Thyroid gland (tissue), 4 donors: ENCODE measurements around the gene LOXHD1. TPM values are rescaled to one million over a fixed set of nuclear protein-coding genes. Genes with fewer than 3 reads are reported as not detected.

Source experiments
- DNase-seq, 2 donors: peaks; one replicate each; pipeline ENCODE4 v3.0.0-alpha.2; 2019
- H3K27ac ChIP-seq, 3 donors: fragments of 200-600 bp; sonication (generic); 1 replicate in 2 of 3; 2 replicates in 1 of 3; pipeline ENCODE4 v1.5.1; 2016 to 2019; ENCODE audit warnings: mild to moderate bottlenecking in 1 of 3, moderate library complexity in 1 of 3
- H3K27me3 ChIP-seq: fragments of 200-600 bp; sonication (generic); one replicate; pipeline ENCODE4 v1.5.1; 2019
- H3K36me3 ChIP-seq, 2 donors: fragments of 200-600 bp; sonication (generic); one replicate each; pipeline ENCODE4 v1.5.1; 2016 to 2019
- H3K4me1 ChIP-seq, 2 donors: fragments of 200-600 bp; sonication (generic); one replicate each; pipeline ENCODE4 v1.5.1; 2017 to 2019
- H3K4me3 ChIP-seq, 3 donors: fragments of 200-600 bp; sonication (generic); replicated peaks in 1 of 3; 1 replicate in 2 of 3; 2 replicates in 1 of 3; pipeline ENCODE4 v1.5.1; 2016; ENCODE audit warnings: mild to moderate bottlenecking in 1 of 3
- H3K9me3 ChIP-seq: fragments of 200-600 bp; sonication (generic); one replicate; pipeline ENCODE4 v1.5.1; 2017
- POLR2A ChIP-seq, 2 donors: fragments of 450-650 bp; IDR thresholded peaks; one replicate each; pipeline ENCODE4 v1.6.1; 2017; ENCODE audit warnings: antibody characterized with exemption in 2 of 2, mild to moderate bottlenecking in 2 of 2, moderate library complexity in 1 of 2
- WGBS, 2 donors: methylation state at CpG; one replicate each; pipeline ENCODE4 v1.1.5; 2017; 5-methylcytosine and 5-hydroxymethylcytosine counted together
- intact Hi-C: fragments of 100-400 bp; cut with DNase I; formaldehyde crosslinking; loops from one replicate; pipeline ENCODE4 v1.15.1; 2023
- total RNA-seq, 4 donors: library from RNA; depleted of rRNA; stranded (reverse); fragments of >200 nt; gene quantifications; one replicate each; pipeline ENCODE4 v1.2.3, GENCODE V29; 2016
- TF ChIP-seq, protein P1 (sequence below), 6 experiments: fragments of 200-600 bp in 3 of 6; fragments of 450-650 bp in 3 of 6; sonication (generic) in 3 of 6; IDR thresholded peaks; one replicate each; pipeline ENCODE4 v1.5.1; 2016 to 2019; ENCODE audit warnings: antibody characterized with exemption in 6 of 6, mild to moderate bottlenecking in 2 of 6, inconsistent platforms in 1 of 6, moderate library complexity in 1 of 6

The LOXHD1 gene
- total RNA-seq, 4 donors from 2014 or later = 0.11 to 0.83 (median 0.32) TPM

DNA sequence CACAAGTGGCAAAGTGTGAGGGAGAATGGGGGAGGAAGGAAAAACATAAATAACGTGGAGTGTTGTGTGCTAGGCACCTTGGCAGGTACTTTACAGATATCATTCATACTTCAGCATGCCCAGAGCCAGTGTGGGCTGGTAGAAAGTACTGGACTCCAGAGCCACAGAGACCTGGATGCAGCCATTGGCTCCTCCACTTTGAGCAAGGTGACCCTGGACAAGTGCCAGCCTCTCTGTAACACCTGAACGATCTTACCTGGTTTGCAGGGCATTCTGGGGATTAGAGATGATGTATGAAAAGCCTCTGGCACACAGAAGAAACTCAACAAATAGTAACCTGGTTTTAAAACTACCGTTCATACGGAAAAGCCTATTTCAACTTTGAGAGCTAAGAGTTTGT is 6.3 kb downstream of the LOXHD1 start:
- intact Hi-C loops = no loop called here
- TF ChIP-seq, protein P1, sequence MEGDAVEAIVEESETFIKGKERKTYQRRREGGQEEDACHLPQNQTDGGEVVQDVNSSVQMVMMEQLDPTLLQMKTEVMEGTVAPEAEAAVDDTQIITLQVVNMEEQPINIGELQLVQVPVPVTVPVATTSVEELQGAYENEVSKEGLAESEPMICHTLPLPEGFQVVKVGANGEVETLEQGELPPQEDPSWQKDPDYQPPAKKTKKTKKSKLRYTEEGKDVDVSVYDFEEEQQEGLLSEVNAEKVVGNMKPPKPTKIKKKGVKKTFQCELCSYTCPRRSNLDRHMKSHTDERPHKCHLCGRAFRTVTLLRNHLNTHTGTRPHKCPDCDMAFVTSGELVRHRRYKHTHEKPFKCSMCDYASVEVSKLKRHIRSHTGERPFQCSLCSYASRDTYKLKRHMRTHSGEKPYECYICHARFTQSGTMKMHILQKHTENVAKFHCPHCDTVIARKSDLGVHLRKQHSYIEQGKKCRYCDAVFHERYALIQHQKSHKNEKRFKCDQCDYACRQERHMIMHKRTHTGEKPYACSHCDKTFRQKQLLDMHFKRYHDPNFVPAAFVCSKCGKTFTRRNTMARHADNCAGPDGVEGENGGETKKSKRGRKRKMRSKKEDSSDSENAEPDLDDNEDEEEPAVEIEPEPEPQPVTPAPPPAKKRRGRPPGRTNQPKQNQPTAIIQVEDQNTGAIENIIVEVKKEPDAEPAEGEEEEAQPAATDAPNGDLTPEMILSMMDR (IDR thresholded peaks at IDR 0.05) = no peak
- no peak for TF ChIP-seq POLR2A (IDR thresholded peaks at IDR 0.05)

DNA sequence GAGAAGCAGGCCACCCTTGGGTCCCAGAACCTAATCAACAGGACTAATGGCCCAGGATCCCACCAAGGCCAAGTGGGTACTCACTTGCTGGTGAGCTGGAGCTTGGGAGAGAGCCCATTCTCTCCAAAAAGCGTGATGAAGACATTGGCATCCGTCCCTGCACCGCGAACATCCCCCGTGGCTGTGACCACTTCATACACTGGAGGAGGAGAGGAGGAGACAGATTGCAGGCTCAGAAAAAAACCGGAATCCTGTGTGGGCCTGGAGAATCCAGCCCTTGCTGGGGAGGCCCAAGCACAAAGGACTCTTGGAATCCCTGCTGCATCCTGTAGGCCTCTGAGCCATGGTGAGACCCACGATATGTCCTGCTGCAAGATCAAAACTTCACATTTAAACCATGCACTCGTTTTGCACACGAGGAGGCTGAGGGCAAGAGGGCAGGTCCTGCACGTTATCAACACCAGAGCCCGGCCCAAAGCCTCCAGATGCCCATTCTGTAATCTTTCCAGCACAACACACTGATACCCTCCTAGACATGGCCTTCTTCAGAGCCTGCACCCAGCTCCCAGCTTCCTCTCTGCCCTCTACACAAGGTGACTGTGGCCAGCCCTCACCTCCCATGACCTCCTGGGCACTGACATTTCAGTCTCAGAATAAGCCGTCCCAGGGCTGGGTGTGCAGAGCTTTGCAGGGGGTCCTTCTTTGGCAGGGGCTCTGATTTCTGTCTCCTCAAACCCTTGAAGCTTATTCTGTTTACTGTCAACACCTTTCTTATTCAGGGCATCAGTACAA is 7.8 kb downstream of the LOXHD1 start:
- H3K27me3 ChIP-seq = no peaks in the 10 kb centered on the region
- intact Hi-C loops = no loop called here
- WGBS, 2 donors = 64 to 82% methylated on average over 12 of the region's 12 CpGs
- DNase-seq = peak in 1 of 2 donors; percentile 13
- no peaks in the 10 kb centered on the region for H3K36me3 ChIP-seq
- peak overlapping the region in 1 of 3 donors; percentile 36 for H3K27ac ChIP-seq
- H3K4me1 ChIP-seq = peaks cover 0 to 5% of the 10 kb centered on the region in 2 donors
- TF ChIP-seq, protein P1 (IDR thresholded peaks at IDR 0.05) = no peak
- no peak for TF ChIP-seq POLR2A (IDR thresholded peaks at IDR 0.05)
- no peaks in the 10 kb centered on the region for H3K9me3 ChIP-seq
- H3K4me3 ChIP-seq = no peak overlapping the region

More for the DNA sequence above, 6.3 kb downstream of the LOXHD1 start:
- peaks cover 0 to 5% of the 10 kb centered on the region in 2 donors for H3K4me1 ChIP-seq
- DNase-seq = peak; percentile 58 to 97
- peak overlapping the region; percentile 7 to 60 (median 9) for H3K27ac ChIP-seq
- WGBS, 2 donors = 31 to 59% methylated on average over 4 of the region's 4 CpGs
- H3K27me3 ChIP-seq = no peaks in the 10 kb centered on the region
- no peak overlapping the region for H3K4me3 ChIP-seq
- H3K36me3 ChIP-seq = no peaks in the 10 kb centered on the region
- no peaks in the 10 kb centered on the region for H3K9me3 ChIP-seq

DNA sequence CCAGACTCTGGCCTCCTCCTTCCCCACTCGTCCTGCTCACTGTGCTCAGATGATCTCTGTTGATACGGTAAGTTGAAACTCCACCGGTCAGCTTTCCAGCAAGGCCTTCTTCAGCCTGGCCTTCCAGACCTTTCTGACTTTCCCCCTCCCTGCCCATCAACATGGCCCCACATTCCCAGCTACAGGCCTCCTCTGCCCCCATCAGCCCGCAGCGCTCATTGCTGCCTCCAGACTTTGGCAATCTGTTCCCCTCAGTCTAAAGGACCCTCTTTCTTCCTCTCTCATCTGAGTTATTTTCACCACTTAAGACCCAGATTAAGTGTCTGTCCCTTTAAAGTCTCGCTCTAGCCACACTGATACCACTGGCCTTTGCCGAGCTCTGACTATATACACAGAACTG is 10.6 kb downstream of the LOXHD1 start:
- Histone ChIP-seq H3K4me1 (peaks cover 0 to 5% of the 10 kb centered on the region in 2 donors), H3K9me3 (no peaks in the 10 kb centered on the region), H3K27ac (no peak overlapping the region), H3K4me3 (no peak overlapping the region), H3K27me3 (no peaks in the 10 kb centered on the region), H3K36me3 (no peaks in the 10 kb centered on the region)
- 83 to 85% methylated on average over 7 of the region's 7 CpGs for WGBS, 2 donors
- TF ChIP-seq, protein P1 (IDR thresholded peaks at IDR 0.05) = no peak
- TF ChIP-seq POLR2A (IDR thresholded peaks at IDR 0.05) = no peak
- DNase-seq = no peak
- intact Hi-C loops = no loop called here

DNA sequence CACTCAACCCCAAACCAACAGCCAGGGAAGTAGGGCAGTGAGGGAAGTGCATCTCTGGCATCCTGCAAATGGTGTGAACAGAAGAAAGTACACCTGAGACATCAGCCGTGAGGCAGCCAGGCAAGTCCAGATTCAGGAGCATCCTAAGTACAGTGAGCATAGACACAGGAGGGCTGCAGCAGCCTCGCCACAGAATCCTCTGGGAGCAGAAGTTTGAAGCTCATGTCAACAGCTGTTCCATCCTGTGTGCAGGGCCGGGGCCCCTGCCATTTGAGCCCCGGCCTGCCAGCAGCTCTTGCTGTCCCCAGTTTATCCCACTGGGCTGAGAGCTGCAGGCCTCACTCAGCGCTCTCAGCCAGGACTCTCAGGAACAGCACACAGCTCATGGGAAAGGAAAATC is 14.5 kb downstream of the LOXHD1 start:
- TF ChIP-seq, protein P1 (IDR thresholded peaks at IDR 0.05) = no peak
- TF ChIP-seq POLR2A (IDR thresholded peaks at IDR 0.05) = no peak
- WGBS, 2 donors = 62 to 70% methylated on average over 5 of the region's 5 CpGs
- intact Hi-C loops = no loop called here
- no peaks in the 10 kb centered on the region for H3K36me3 ChIP-seq
- H3K27me3 ChIP-seq = no peaks in the 10 kb centered on the region
- H3K4me1 ChIP-seq = no peaks in the 10 kb centered on the region
- H3K27ac ChIP-seq = no peak overlapping the region
- no peaks in the 10 kb centered on the region for H3K9me3 ChIP-seq
- no peak for DNase-seq
- H3K4me3 ChIP-seq = no peak overlapping the region

DNA sequence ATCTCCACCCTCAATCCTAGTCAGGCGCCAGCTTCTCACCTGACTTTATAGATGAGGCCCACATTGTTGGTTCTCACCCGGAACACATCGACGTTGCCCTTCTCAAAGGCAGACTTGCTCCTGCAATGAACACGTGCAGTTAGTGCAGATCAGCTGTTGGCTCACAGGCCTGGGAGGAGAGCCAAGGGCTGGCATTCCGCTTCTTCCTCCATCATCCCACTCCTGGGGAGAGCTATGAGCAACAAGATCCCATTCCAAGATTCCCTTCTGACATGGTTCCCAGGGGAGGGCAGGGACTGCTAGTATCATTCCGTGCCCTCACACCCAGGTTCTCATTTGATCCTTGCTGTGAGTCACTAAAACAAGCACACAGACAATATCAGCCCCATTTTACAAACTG is 15.1 kb downstream of the LOXHD1 start:
- H3K4me3 ChIP-seq = no peak overlapping the region
- H3K4me1 ChIP-seq = no peaks in the 10 kb centered on the region
- no peak overlapping the region for H3K27ac ChIP-seq
- H3K27me3 ChIP-seq = no peaks in the 10 kb centered on the region
- no peaks in the 10 kb centered on the region for H3K9me3 ChIP-seq
- no peak for TF ChIP-seq POLR2A (IDR thresholded peaks at IDR 0.05)
- TF ChIP-seq, protein P1 (IDR thresholded peaks at IDR 0.05) = no peak
- intact Hi-C loops = no loop called here
- no peak for DNase-seq
- no peaks in the 10 kb centered on the region for H3K36me3 ChIP-seq
- WGBS, 2 donors = 83 to 94% methylated on average over 7 of the region's 7 CpGs
